PFSK-1 (cell line): ENCODE measurements around the gene ITGAX.

Experiments
- POLR2AphosphoS5 ChIP-seq: IDR thresholded peaks from 2 replicates; pipeline ENCODE4 v1.6.1; 2012; ENCODE audit warnings: low read depth, mild to moderate bottlenecking, control low read depth, low read length, moderate library complexity
- SIN3A ChIP-seq: IDR thresholded peaks from 2 replicates; pipeline ENCODE4 v1.6.1; 2012; ENCODE audit warnings: mild to moderate bottlenecking, low read length, moderate library complexity, borderline replicate concordance; ENCODE audit not compliant: insufficient read depth
- TF ChIP-seq, protein P1 (sequence below), 2 experiments: IDR thresholded peaks; 2 replicates each; pipeline versions ENCODE4 v1.6.1 to v1.8.0; 2011 to 2012; ENCODE audit warnings: low read depth in 2 of 2, low read length in 2 of 2, control low read depth in 1 of 2, inconsistent platforms in 1 of 2, mild to moderate bottlenecking in 1 of 2, moderate library complexity in 1 of 2; ENCODE audit not compliant: insufficient read depth in 1 of 2

DNA sequence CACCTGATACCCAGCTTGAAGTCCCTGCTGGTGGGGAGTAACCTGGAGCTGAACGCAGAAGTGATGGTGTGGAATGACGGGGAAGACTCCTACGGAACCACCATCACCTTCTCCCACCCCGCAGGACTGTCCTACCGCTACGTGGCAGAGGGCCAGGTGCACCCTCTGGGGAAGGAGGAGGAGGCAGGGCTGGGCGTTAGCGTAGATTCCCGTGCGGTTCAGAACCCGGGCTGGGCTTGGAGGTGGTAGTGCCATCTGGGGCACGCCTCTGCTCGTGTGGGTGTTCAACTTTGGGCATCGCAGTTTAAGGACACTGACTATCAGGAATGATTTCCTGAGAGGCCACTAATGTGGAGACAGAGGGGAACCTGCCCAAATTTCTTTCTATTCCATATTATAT lies 18.3 kb downstream of the ITGAX start:
- TF ChIP-seq, protein P1, sequence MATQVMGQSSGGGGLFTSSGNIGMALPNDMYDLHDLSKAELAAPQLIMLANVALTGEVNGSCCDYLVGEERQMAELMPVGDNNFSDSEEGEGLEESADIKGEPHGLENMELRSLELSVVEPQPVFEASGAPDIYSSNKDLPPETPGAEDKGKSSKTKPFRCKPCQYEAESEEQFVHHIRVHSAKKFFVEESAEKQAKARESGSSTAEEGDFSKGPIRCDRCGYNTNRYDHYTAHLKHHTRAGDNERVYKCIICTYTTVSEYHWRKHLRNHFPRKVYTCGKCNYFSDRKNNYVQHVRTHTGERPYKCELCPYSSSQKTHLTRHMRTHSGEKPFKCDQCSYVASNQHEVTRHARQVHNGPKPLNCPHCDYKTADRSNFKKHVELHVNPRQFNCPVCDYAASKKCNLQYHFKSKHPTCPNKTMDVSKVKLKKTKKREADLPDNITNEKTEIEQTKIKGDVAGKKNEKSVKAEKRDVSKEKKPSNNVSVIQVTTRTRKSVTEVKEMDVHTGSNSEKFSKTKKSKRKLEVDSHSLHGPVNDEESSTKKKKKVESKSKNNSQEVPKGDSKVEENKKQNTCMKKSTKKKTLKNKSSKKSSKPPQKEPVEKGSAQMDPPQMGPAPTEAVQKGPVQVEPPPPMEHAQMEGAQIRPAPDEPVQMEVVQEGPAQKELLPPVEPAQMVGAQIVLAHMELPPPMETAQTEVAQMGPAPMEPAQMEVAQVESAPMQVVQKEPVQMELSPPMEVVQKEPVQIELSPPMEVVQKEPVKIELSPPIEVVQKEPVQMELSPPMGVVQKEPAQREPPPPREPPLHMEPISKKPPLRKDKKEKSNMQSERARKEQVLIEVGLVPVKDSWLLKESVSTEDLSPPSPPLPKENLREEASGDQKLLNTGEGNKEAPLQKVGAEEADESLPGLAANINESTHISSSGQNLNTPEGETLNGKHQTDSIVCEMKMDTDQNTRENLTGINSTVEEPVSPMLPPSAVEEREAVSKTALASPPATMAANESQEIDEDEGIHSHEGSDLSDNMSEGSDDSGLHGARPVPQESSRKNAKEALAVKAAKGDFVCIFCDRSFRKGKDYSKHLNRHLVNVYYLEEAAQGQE (IDR thresholded peaks at IDR 0.05; ENCODE audit: insufficient read depth in 1 of 2, low read depth in 2 of 2, low read length in 2 of 2), result no peak
- TF ChIP-seq POLR2AphosphoS5, result no peak
- TF ChIP-seq SIN3A, result no peak
